HEK293 (cell line): ENCODE measurements around the gene AATK.

Source experiments
- CTCF ChIA-PET: fragments of 350-600 bp; formaldehyde crosslinking; extraction: SDS; loops from one replicate; lab custom pipeline; 2021; ENCODE audit warnings: antibody characterized with exemption; lab: Yijun Ruan, JAX
- POLR2A ChIA-PET: fragments of 300-600 bp; formaldehyde crosslinking; extraction: SDS; loops from one replicate; lab custom pipeline; 2020; ENCODE audit warnings: antibody characterized with exemption, inconsistent platforms; lab: Yijun Ruan, JAX
- H3K27ac ChIP-seq: fragments of 200-500 bp; sonication (Bioruptor generic); 2 replicates; pipeline ENCODE4 v1.5.1; 2014; ENCODE audit warnings: low read depth, low read length, control low read depth, inconsistent platforms; ENCODE audit errors: extremely low read depth
- H3K36me3 ChIP-seq, 2 experiments: fragments of 200-500 bp in 1 of 2; sonication (Bioruptor generic) in 1 of 2; 1 replicate in 1 of 2; 2 replicates in 1 of 2; pipeline ENCODE4 v1.5.1; 2014 to 2017; ENCODE audit warnings: inconsistent platforms in 2 of 2, low read length in 2 of 2; ENCODE audit not compliant: control insufficient read depth in 2 of 2, insufficient read depth in 1 of 2
- H3K4me1 ChIP-seq: fragments of 200-500 bp; sonication (Bioruptor generic); 2 replicates; pipeline ENCODE4 v1.5.1; 2014; ENCODE audit warnings: mild to moderate bottlenecking, low read length, inconsistent platforms; ENCODE audit not compliant: control insufficient read depth, insufficient read depth
- H3K4me3 ChIP-seq: 2 replicates; pipeline ENCODE4 v1.5.1; 2011; ENCODE audit warnings: low read depth, mild to moderate bottlenecking, control low read depth, low read length, moderate library complexity
- H3K9me3 ChIP-seq: fragments of 200-500 bp; sonication (Bioruptor generic); 2 replicates; pipeline ENCODE4 v1.5.1; 2014; ENCODE audit warnings: low read depth, low read length, inconsistent platforms; ENCODE audit not compliant: control insufficient read depth, insufficient read depth
- EGR2 ChIP-seq: fragments of 450-650 bp; formaldehyde crosslinking; IDR thresholded peaks from 2 replicates; pipeline ENCODE4 v1.5.1; 2016; ENCODE audit warnings: low read depth, missing biosample characterization, missing genetic modification characterization
- GLIS2 ChIP-seq: fragments of 450-650 bp; formaldehyde crosslinking; IDR thresholded peaks from 2 replicates; pipeline ENCODE4 v1.5.1; 2016; ENCODE audit warnings: missing biosample characterization, missing genetic modification characterization
- PRDM6 ChIP-seq: fragments of 450-650 bp; formaldehyde crosslinking; IDR thresholded peaks from 2 replicates; pipeline ENCODE4 v1.5.1; 2017; ENCODE audit warnings: missing biosample characterization, missing genetic modification characterization
- SALL2 ChIP-seq: fragments of 450-650 bp; formaldehyde crosslinking; IDR thresholded peaks from 2 replicates; pipeline ENCODE4 v1.5.0; 2017; ENCODE audit warnings: missing biosample characterization, mild to moderate bottlenecking, missing genetic modification characterization, borderline replicate concordance
- YY2 ChIP-seq: fragments of 450-650 bp; formaldehyde crosslinking; IDR thresholded peaks from 2 replicates; pipeline ENCODE4 v1.5.1; 2016; ENCODE audit warnings: missing biosample characterization, missing genetic modification characterization
- ZNF114 ChIP-seq: fragments of 450-650 bp; formaldehyde crosslinking; IDR thresholded peaks from 2 replicates; pipeline ENCODE4 v1.5.0; 2017; ENCODE audit warnings: missing biosample characterization, missing genetic modification characterization
- ZNF211 ChIP-seq: fragments of 450-650 bp; formaldehyde crosslinking; IDR thresholded peaks from 2 replicates; pipeline ENCODE4 v1.5.1; 2016; ENCODE audit warnings: low read depth, missing biosample characterization, missing genetic modification characterization
- ZNF274 ChIP-seq, 2 experiments: fragments of 200-500 bp in 1 of 2; fragments of 450-650 bp in 1 of 2; sonication (Bioruptor generic) in 1 of 2; formaldehyde crosslinking in 1 of 2; IDR thresholded peaks; 2 replicates each; pipeline versions ENCODE4 v1.5.1 to v1.6.1; 2014 to 2016; ENCODE audit warnings: borderline replicate concordance in 1 of 2, inconsistent platforms in 1 of 2, low read length in 1 of 2, missing biosample characterization in 1 of 2, missing genetic modification characterization in 1 of 2
- ZNF341 ChIP-seq: fragments of 450-650 bp; formaldehyde crosslinking; IDR thresholded peaks from 2 replicates; pipeline ENCODE4; 2016; ENCODE audit warnings: low read depth, missing biosample characterization, missing genetic modification characterization
- ZNF350 ChIP-seq: fragments of 450-650 bp; formaldehyde crosslinking; IDR thresholded peaks from 2 replicates; pipeline ENCODE4 v1.5.0; 2017; ENCODE audit warnings: missing biosample characterization, mild to moderate bottlenecking, missing genetic modification characterization
- ZNF529 ChIP-seq: fragments of 450-650 bp; formaldehyde crosslinking; IDR thresholded peaks from 2 replicates; pipeline ENCODE4 v1.5.1; 2017; ENCODE audit warnings: missing genetic modification characterization, missing biosample characterization; ENCODE audit not compliant: insufficient replicate concordance
- ZNF544 ChIP-seq: fragments of 450-650 bp; formaldehyde crosslinking; IDR thresholded peaks from 2 replicates; pipeline ENCODE4 v1.5.0; 2017; ENCODE audit warnings: missing biosample characterization, missing genetic modification characterization
- ZNF548 ChIP-seq: fragments of 450-650 bp; formaldehyde crosslinking; IDR thresholded peaks from 2 replicates; pipeline ENCODE4 v1.5.1; 2016; ENCODE audit warnings: missing biosample characterization, missing genetic modification characterization
- TF ChIP-seq, protein P1 (sequence below): fragments of 450-650 bp; formaldehyde crosslinking; IDR thresholded peaks from 2 replicates; pipeline ENCODE4 v1.5.1; 2016; ENCODE audit warnings: missing biosample characterization, missing genetic modification characterization

The AATK gene

DNA sequence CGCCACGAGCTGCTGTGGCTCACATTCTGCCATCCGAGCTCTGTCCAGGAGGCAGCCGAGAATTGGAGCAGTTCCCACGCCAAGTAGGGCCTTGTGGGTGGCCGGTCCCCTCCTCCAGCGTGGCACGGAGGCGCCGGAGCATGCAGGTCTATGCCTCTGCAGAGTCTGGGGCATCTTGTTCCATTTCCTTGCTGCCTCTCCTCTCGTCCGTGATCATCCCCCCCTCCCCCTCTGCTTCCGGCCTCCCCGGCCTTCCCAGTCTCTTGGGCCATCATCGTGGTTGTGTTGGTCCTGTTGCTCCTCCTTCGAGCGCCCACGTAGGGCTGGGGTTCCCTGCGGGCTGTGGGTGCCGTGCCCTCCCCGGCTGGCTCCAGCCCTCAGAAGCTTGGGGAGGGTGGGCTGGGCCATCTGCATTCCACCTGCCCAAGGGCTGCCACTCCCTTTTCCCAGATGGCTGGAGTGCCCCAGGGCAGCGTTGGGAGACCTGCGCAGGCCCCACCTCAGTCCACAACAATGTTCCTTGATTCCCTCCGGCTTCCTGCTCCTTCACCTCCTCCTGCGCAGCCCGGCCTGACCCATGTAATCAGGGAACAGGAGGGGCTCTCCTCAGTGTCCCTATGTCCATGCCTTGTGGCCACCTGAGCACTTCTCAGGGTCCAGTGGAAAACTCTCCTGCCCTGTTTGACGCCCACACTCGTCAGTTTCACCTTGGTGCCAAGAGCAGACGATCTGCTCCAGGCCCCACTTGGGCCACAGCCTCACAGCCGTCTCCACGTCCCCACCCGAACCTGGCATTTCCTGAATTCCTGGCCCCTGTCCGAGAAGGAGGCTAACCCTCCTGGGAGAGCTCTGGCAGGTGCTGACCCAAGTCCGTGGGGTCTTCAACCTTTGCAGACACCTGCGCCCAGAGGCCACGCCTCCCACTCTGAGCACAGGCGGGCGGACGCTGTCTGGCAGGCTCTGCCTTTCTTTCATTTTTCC, 94.0 kb downstream of the AATK start:
- TF ChIP-seq ZNF211 (no peak), ZNF341 (tag by site-specific recombination) (no peak), ZNF529 (tag by site-specific recombination) (no peak), ZNF350 (no peak), PRDM6 (tag by site-specific recombination) (no peak), ZNF544 (tag by site-specific recombination) (no peak), ZNF274 (IDR thresholded peaks at IDR 0.05; ENCODE audit: low read length) (no peak), ZNF274 (tag by site-specific recombination; IDR thresholded peaks at IDR 0.05; ENCODE audit: borderline replicate concordance) (no peak)
- ChIA-PET CTCF (interaction anchor here (0.9 kb wide), 1 partner anchor 30 kb away, joined by 3 read pairs; no protein-coding TSS in a partner anchor), POLR2A (no interaction called here)
- Histone ChIP-seq H3K36me3 (peaks cover 0 to 19% of the 10 kb centered on the region in 2 experiments; a peak in 1 of 3 replicates), H3K4me3 (no peak overlapping the region), H3K27ac (no peak overlapping the region), H3K4me1 (no peaks in the 10 kb centered on the region), H3K9me3 (no peaks in the 10 kb centered on the region)

DNA sequence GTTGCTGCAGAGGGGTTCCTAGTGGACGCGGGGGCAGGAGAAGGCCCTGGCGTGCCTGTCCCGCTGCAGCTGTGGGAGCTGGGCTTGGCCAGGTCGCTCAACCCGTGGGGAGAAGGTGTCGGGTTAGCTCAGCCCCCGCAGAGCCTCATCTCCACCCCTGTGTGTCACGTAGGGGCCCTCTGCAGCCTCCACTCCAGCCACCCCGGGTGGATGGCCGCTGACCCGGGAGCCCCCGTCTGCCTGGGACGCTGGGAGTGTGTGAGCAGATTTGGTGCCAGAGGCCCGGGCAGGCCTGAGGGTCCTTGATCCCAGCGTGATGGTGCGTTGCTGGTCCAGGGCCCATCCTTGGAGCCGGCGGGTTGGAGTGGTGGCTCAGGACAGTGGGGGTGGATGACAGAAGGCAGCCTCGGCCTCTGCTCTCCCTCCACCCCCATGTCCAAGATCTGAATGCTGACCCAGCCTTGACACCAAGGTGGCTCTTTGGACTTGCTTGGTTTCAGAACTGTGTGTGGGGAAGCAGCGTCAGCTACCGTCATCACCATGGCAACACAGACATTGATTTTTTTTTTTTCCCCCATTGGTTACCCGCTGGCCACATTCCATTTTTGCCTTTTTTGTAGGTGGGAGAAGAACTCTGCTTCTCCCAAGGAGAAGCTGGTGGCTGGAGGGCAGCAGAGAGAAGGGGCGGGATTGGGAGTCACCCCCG, 95.3 kb downstream of the AATK start:
- Histone ChIP-seq H3K27ac (no peak overlapping the region), H3K9me3 (no peaks in the 10 kb centered on the region), H3K36me3 (peaks cover 0 to 19% of the 10 kb centered on the region in 2 experiments; a peak in 1 of 3 replicates), H3K4me3 (no peak overlapping the region), H3K4me1 (no peaks in the 10 kb centered on the region)
- ChIA-PET CTCF (interaction anchor here (0.6 to 0.9 kb wide), 2 partner anchors 31 to 894 kb away, joined by 3 to 4 read pairs; no protein-coding TSS in a partner anchor), POLR2A (interaction anchor here (0.6 kb wide), 1 partner anchor 13 kb away, joined by 4 read pairs; no protein-coding TSS in a partner anchor)
- no peak for TF ChIP-seq YY2
- TF ChIP-seq EGR2 (tag by site-specific recombination) = 0 out of 2 replicates have a peak, but pooled peaks have one; percentile 24

DNA sequence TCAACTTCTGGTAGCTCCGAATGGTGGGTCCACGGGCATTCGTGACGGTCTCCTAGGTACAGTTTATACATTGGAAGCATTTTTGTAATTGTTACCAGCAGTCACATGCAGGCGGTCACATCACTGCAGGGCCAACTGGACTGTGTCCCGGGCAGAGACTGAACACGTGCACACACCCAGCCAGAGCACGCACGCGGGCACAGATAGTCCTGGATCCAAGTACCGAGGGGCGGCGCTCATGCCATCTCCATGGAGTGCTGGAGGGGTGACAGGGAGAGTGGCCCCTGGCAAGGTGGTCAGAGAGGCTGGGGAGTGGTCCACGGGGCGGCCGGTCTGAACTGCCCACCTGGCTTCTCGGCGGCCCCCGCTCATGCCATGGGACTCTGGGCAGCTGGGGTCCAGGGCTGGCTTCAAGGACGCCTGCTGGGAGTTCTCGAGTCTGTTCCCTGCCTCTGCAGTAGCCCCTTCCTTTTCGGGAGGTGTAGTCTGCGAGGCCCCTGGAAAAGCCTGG, 96.8 kb downstream of the AATK start:
- H3K4me1 ChIP-seq = no peaks in the 10 kb centered on the region
- ChIA-PET CTCF (interaction anchor here (0.6 kb wide), 2 partner anchors 31 to 226 kb away, joined by 3 read pairs; partner anchors contain the start of gene SLC38A10), POLR2A (no interaction called here)
- no peaks in the 10 kb centered on the region for H3K9me3 ChIP-seq
- H3K4me3 ChIP-seq = no peak overlapping the region
- TF ChIP-seq ZNF114 (tag by site-specific recombination) = no peak
- TF ChIP-seq, all 188 proteins: peak for 0
- Histone ChIP-seq H3K27ac (no peak overlapping the region), H3K36me3 (peaks cover 0 to 14% of the 10 kb centered on the region in 2 experiments; a peak in 1 of 3 replicates)

DNA sequence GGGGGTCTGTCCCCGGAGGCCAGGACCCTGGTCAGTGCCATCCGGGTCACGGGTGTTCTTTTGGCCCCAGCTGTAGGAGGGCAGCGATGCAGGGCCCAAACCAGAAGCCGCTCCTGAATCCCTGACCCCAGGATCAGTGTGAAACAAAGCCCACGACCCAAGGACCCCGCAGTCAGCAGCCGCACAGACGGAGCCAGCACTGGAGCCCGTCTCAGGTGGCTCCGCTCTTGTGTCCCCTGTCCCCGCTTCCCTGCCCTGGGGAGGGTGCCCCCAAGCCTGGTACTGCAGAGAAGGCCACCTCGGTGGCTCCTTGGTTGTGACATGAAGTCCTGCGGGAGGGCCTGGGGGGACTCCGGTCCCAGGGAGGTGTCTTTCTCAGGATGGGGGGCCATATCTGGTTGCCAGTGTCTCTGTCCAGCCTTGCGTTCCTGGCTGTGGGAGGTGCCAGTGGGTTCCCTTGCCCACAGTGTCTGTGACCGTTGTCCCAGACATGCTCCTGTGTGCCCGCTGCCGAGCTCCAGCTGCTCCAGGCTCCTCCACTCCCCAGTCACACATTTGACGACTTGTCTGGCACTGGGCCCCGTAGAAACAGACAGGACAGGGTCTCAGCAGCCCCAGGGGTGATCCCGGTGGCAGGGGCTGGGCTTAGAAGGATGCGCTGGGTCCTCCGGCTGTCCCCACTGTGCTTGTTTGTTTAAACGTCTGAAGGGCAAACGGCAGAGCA, 97.4 kb downstream of the AATK start:
- Histone ChIP-seq H3K27ac (no peak overlapping the region), H3K4me1 (no peaks in the 10 kb centered on the region), H3K36me3 (peaks cover 0 to 10% of the 10 kb centered on the region in 2 experiments; a peak in 1 of 3 replicates), H3K4me3 (no peak overlapping the region), H3K9me3 (no peaks in the 10 kb centered on the region)
- ChIA-PET POLR2A (no interaction called here), CTCF (interaction anchor here (0.6 kb wide), 1 partner anchor 30 kb away, joined by 3 read pairs; no protein-coding TSS in a partner anchor)
- TF ChIP-seq SALL2 (tag by site-specific recombination) (no peak), GLIS2 (tag by site-specific recombination) (0 out of 2 replicates have a peak, but pooled peaks have one; percentile 9), ZNF548 (tag by site-specific recombination) (no peak)
- TF ChIP-seq, protein P1, sequence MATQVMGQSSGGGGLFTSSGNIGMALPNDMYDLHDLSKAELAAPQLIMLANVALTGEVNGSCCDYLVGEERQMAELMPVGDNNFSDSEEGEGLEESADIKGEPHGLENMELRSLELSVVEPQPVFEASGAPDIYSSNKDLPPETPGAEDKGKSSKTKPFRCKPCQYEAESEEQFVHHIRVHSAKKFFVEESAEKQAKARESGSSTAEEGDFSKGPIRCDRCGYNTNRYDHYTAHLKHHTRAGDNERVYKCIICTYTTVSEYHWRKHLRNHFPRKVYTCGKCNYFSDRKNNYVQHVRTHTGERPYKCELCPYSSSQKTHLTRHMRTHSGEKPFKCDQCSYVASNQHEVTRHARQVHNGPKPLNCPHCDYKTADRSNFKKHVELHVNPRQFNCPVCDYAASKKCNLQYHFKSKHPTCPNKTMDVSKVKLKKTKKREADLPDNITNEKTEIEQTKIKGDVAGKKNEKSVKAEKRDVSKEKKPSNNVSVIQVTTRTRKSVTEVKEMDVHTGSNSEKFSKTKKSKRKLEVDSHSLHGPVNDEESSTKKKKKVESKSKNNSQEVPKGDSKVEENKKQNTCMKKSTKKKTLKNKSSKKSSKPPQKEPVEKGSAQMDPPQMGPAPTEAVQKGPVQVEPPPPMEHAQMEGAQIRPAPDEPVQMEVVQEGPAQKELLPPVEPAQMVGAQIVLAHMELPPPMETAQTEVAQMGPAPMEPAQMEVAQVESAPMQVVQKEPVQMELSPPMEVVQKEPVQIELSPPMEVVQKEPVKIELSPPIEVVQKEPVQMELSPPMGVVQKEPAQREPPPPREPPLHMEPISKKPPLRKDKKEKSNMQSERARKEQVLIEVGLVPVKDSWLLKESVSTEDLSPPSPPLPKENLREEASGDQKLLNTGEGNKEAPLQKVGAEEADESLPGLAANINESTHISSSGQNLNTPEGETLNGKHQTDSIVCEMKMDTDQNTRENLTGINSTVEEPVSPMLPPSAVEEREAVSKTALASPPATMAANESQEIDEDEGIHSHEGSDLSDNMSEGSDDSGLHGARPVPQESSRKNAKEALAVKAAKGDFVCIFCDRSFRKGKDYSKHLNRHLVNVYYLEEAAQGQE (tag by site-specific recombination) = peak; percentile 57; the same call in 1 of the 2 replicates
